Stimulated activated CD4-positive, alpha-beta T cell treated with anti-CD3 and anti-CD28 coated beads, Interleukin-1b, Interleukin-23, amount 100 ng/mL, for 1 hour (primary cell): ENCODE results near the gene CUEDC2.

Experiments used
- DNase-seq, 2 donors: peaks; one replicate each; pipeline ENCODE4 v3.0.0-alpha.2; 2020; ENCODE audit warnings: low read depth in 2 of 2

The CUEDC2 gene

GRCh38 chr10:102432162-102432950, at the start of gene CUEDC2:
TSS of gene CUEDC2 (minus strand) at chr10:102432574. CDS start at chr10:102425188, 7,386 bp downstream.
- DNase-seq = peak; percentile 87 to 97

GRCh38 chr10:102480396-102480795, 48.0 kb upstream of the CUEDC2 start:
- DNase-seq = no peak

- no peak for DNase-seq
Measured at GRCh38 chr10:102479651-102480050, 47.3 kb upstream of the CUEDC2 start.

- DNase-seq = no peak
Measured at GRCh38 chr10:102476466-102477141, 44.2 kb upstream of the CUEDC2 start.

- no peak for DNase-seq
Measured at GRCh38 chr10:102475451-102476040, 43.2 kb upstream of the CUEDC2 start.

GRCh38 chr10:102473445-102474331, 41.3 kb upstream of the CUEDC2 start:
- no peak for DNase-seq

- DNase-seq = no peak
Measured at GRCh38 chr10:102470579-102471546, 38.5 kb upstream of the CUEDC2 start.

- DNase-seq = no peak
Measured at GRCh38 chr10:102468683-102469082, 36.3 kb upstream of the CUEDC2 start.

GRCh38 chr10:102467971-102468438, 35.6 kb upstream of the CUEDC2 start:
- DNase-seq = no peak

GRCh38 chr10:102467318-102467717, 34.9 kb upstream of the CUEDC2 start:
- DNase-seq = no peak

GRCh38 chr10:102465466-102465865, 33.1 kb upstream of the CUEDC2 start:
- no peak for DNase-seq

- DNase-seq = no peak
Measured at GRCh38 chr10:102463983-102464382, 31.6 kb upstream of the CUEDC2 start.

- no peak for DNase-seq
Measured at GRCh38 chr10:102462512-102463054, 30.2 kb upstream of the CUEDC2 start.

GRCh38 chr10:102461187-102462054, 29.0 kb upstream of the CUEDC2 start:
- peak; percentile 86 to 90 for DNase-seq

- no peak for DNase-seq
Measured at GRCh38 chr10:102460836-102461186, 28.4 kb upstream of the CUEDC2 start.

GRCh38 chr10:102458656-102459055, 26.3 kb upstream of the CUEDC2 start:
- no peak for DNase-seq

GRCh38 chr10:102457591-102458150, 25.3 kb upstream of the CUEDC2 start:
- no peak for DNase-seq

- DNase-seq = no peak
Measured at GRCh38 chr10:102455893-102456471, 23.6 kb upstream of the CUEDC2 start.
